Caco-2 (cell line): ENCODE data around the gene OTULIN. TPM values are rescaled to one million over a fixed set of nuclear protein-coding genes. Genes with fewer than 3 reads are reported as not detected.

Source experiments
- BruUV-seq: library from RNA; stranded (reverse); fragments of 400-500 nt; replicated peaks from 2 replicates; lab custom pipeline; 2021; lab: Mats Ljungman, UMichigan
- CTCF ChIA-PET: fragments of 300-600 bp; sonication (Branson Sonifier 250); formaldehyde crosslinking; loops from one replicate; lab custom pipeline; 2022; ENCODE audit warnings: antibody characterized with exemption; lab: Charles Lee
- POLR2A ChIA-PET: fragments of 300-600 bp; sonication (Branson Sonifier 250); formaldehyde crosslinking; loops from one replicate; lab custom pipeline; 2022; ENCODE audit warnings: antibody characterized with exemption; lab: Charles Lee
- DNase-seq, 2 experiments: peaks; one replicate each; pipeline versions ENCODE4 v3.0.0 to v3.0.0-alpha.2; 2020 to 2022
- H3K27me3 ChIP-seq: replicated peaks from 2 replicates; pipeline ENCODE4 v1.6.0; 2011; ENCODE audit warnings: low read length; ENCODE audit not compliant: control insufficient read depth, insufficient read depth
- H3K36me3 ChIP-seq: 2 replicates; pipeline ENCODE4 v1.5.1; 2011; ENCODE audit warnings: low read length; ENCODE audit not compliant: control insufficient read depth, insufficient read depth
- H3K4me1 ChIP-seq: fragments of 250-450 bp; sonication (Bioruptor Pico); 2 replicates; pipeline ENCODE4 v1.5.1; 2020; ENCODE audit warnings: mild to moderate bottlenecking
- H3K4me3 ChIP-seq: 2 replicates; pipeline ENCODE4 v1.5.1; 2011; ENCODE audit warnings: low read depth, mild to moderate bottlenecking, control low read depth, low read length
- H3K9me3 ChIP-seq: fragments of 250-450 bp; sonication (Bioruptor Pico); 2 replicates; pipeline ENCODE4 v1.5.1; 2020; ENCODE audit warnings: mild to moderate bottlenecking, moderate library complexity
- H3K27ac Mint-ChIP-seq: one replicate; pipeline ENCODE4 v1.8.0; 2022; ENCODE audit warnings: mixed read lengths; ENCODE audit not compliant: unreplicated experiment
- H3K27me3 Mint-ChIP-seq: one replicate; pipeline ENCODE4 v1.8.0; 2022; ENCODE audit warnings: mixed read lengths; ENCODE audit not compliant: insufficient read depth, unreplicated experiment
- H3K36me3 Mint-ChIP-seq: one replicate; pipeline ENCODE4 v1.8.0; 2022; ENCODE audit warnings: mild to moderate bottlenecking, mixed read lengths; ENCODE audit not compliant: insufficient read depth, unreplicated experiment
- H3K4me1 Mint-ChIP-seq: one replicate; pipeline ENCODE4 v1.8.0; 2022; ENCODE audit warnings: low read depth, mixed read lengths; ENCODE audit not compliant: unreplicated experiment
- H3K4me3 Mint-ChIP-seq: one replicate; pipeline ENCODE4 v1.8.0; 2022; ENCODE audit warnings: mild to moderate bottlenecking, moderate library complexity, mixed read lengths; ENCODE audit not compliant: unreplicated experiment
- H3K9me3 Mint-ChIP-seq: one replicate; pipeline ENCODE4 v1.8.0; 2022; ENCODE audit warnings: mixed read lengths; ENCODE audit not compliant: unreplicated experiment
- intact Hi-C: fragments of 100-400 bp; cut with micrococcal nuclease; formaldehyde crosslinking; loops from one replicate; pipeline ENCODE4 v1.10.0; 2022; ENCODE audit not compliant: unreplicated experiment
- total RNA-seq: library from RNA; stranded (reverse); gene quantifications from 2 replicates; pipeline ENCODE4 v1.2.3, GENCODE V29; 2022
- TF ChIP-seq, protein P1 (sequence below), 2 experiments: fragments of 200-600 bp in 1 of 2; IDR thresholded peaks; 1 replicate in 1 of 2; 2 replicates in 1 of 2; pipeline versions ENCODE4 v1.5.1 to v1.8.0; 2011 to 2022; ENCODE audit warnings: antibody characterized with exemption in 1 of 2, control low read depth in 1 of 2, inconsistent platforms in 1 of 2, low read depth in 1 of 2, low read length in 1 of 2, mild to moderate bottlenecking in 1 of 2, moderate library complexity in 1 of 2; ENCODE audit not compliant: insufficient read depth in 1 of 2, severe bottlenecking in 1 of 2, unreplicated experiment in 1 of 2

Gene OTULIN
- total RNA-seq, 1 experiment from 2014 or later = 42.6 TPM

DNA sequence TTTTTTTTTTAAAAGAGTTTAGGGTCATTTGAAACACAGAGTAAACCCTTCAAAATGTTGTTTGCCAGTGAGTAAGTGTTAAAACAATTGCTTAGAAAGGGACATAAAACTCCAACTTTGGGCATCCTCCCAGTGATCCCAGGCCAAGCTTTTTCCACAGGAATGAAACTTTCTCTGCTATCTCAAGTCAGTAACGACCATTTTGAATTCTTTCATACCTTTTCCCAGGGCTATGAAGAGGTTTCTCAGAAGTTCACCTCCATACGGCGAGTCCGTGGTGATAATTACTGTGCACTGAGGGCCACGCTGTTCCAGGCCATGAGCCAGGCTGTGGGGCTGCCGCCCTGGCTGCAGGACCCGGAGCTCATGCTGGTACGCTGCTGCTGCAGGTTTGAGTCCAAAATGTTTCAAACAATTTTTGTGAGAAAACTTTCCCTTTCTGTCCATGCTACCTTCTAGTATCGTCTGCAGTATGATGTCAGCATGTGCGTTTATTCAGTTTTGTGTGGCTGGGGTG, 16.8 kb downstream of the OTULIN start:
- Mint-ChIP-seq H3K27me3 (no peaks in the 10 kb centered on the region), H3K4me3 (no peak overlapping the region), H3K4me1 (no peaks in the 10 kb centered on the region), H3K36me3 (peaks cover 60% of the 10 kb centered on the region), H3K9me3 (no peaks in the 10 kb centered on the region), H3K27ac (no peak overlapping the region)
- no peaks in the 10 kb centered on the region for H3K9me3 ChIP-seq
- DNase-seq = no peak
- no peaks in the 10 kb centered on the region for H3K27me3 ChIP-seq
- H3K4me1 ChIP-seq = no peaks in the 10 kb centered on the region
- CTCF ChIA-PET = no interaction called here
- POLR2A ChIA-PET = no interaction called here
- no peak overlapping the region for H3K4me3 ChIP-seq
- H3K36me3 ChIP-seq = peaks cover 3% of the 10 kb centered on the region
- TF ChIP-seq, protein P1, sequence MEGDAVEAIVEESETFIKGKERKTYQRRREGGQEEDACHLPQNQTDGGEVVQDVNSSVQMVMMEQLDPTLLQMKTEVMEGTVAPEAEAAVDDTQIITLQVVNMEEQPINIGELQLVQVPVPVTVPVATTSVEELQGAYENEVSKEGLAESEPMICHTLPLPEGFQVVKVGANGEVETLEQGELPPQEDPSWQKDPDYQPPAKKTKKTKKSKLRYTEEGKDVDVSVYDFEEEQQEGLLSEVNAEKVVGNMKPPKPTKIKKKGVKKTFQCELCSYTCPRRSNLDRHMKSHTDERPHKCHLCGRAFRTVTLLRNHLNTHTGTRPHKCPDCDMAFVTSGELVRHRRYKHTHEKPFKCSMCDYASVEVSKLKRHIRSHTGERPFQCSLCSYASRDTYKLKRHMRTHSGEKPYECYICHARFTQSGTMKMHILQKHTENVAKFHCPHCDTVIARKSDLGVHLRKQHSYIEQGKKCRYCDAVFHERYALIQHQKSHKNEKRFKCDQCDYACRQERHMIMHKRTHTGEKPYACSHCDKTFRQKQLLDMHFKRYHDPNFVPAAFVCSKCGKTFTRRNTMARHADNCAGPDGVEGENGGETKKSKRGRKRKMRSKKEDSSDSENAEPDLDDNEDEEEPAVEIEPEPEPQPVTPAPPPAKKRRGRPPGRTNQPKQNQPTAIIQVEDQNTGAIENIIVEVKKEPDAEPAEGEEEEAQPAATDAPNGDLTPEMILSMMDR (IDR thresholded peaks at IDR 0.05; ENCODE audit: insufficient read depth in 1 of 2, low read depth in 1 of 2, low read length in 1 of 2, severe bottlenecking in 1 of 2, unreplicated experiment in 1 of 2) = no peak
- intact Hi-C loops = no loop called here
- BruUV-seq = no TSS peak

DNA sequence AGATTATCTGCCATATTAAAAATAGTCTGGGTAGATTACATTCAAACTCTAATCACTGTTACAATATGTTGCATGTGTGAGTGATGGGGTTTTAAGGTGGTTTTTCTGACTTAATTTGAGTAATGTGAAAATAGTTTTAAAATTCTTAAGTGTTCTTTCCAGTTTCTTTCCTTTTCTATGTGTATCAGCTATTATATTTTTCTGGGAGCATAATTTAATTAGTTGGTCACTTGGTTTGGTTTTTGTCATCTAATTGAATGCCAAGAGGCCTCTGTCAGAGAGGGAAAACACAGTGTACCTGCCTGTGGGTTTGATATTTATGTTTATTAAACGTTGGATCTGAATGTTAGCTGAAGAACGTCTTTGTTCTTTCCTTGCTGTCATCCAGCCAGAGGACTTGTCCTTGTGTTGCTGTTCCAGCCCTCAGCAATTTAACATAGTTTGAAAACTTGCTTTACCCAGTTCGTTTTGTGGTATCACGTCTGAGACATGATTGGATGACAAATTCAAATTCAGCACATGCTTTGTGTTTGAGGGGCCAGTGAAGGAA, 19.5 kb downstream of the OTULIN start:
- no peak for DNase-seq
- POLR2A ChIA-PET = no interaction called here
- peaks cover 76% of the 10 kb centered on the region for H3K36me3 Mint-ChIP-seq
- H3K9me3 Mint-ChIP-seq = no peaks in the 10 kb centered on the region
- Histone ChIP-seq H3K4me3 (no peak overlapping the region), H3K27me3 (no peaks in the 10 kb centered on the region), H3K4me1 (no peaks in the 10 kb centered on the region), H3K9me3 (no peaks in the 10 kb centered on the region), H3K36me3 (peaks cover 6% of the 10 kb centered on the region)
- no TSS peak for BruUV-seq
- H3K4me1 Mint-ChIP-seq = no peaks in the 10 kb centered on the region
- intact Hi-C loops = loop anchor here (2.0 kb wide), 1 partner anchor 319 kb away; no protein-coding TSS in a partner anchor
- H3K27me3 Mint-ChIP-seq = no peaks in the 10 kb centered on the region
- TF ChIP-seq, protein P1 (IDR thresholded peaks at IDR 0.05; ENCODE audit: insufficient read depth in 1 of 2, low read depth in 1 of 2, low read length in 1 of 2, severe bottlenecking in 1 of 2, unreplicated experiment in 1 of 2) = no peak
- CTCF ChIA-PET = no interaction called here
- H3K4me3 Mint-ChIP-seq = no peak overlapping the region
- H3K27ac Mint-ChIP-seq = no peak overlapping the region

DNA sequence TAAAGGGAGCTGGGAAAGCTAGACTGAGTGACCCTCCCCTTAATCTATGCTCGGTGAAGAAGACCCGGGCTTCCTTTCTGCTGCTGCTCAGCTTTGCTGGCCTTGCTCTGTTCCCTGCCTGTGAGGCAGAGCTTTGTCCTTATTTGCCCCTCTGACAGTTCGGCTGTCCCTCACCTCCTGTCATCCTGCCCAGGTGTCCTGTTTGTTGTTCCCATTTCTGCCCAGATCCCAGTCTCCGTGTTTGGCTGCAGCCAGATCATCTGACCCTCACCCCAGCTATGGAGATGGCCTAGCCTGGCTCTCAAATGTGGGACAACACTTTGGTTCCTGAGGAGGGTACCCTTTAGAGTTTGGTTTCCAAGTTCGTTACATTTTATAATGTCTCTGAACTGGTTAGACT, 20.2 kb downstream of the OTULIN start:
- H3K27me3 Mint-ChIP-seq = no peaks in the 10 kb centered on the region
- Histone ChIP-seq H3K9me3 (no peaks in the 10 kb centered on the region), H3K4me1 (no peaks in the 10 kb centered on the region), H3K27me3 (no peaks in the 10 kb centered on the region), H3K36me3 (peaks cover 6% of the 10 kb centered on the region; the same call in 1 of the 2 replicates), H3K4me3 (no peak overlapping the region)
- POLR2A ChIA-PET = no interaction called here
- no peak overlapping the region for H3K4me3 Mint-ChIP-seq
- BruUV-seq = no TSS peak
- TF ChIP-seq, protein P1 (IDR thresholded peaks at IDR 0.05; ENCODE audit: insufficient read depth in 1 of 2, low read depth in 1 of 2, low read length in 1 of 2, severe bottlenecking in 1 of 2, unreplicated experiment in 1 of 2) = no peak
- no peak overlapping the region for H3K27ac Mint-ChIP-seq
- no peaks in the 10 kb centered on the region for H3K4me1 Mint-ChIP-seq
- intact Hi-C loops = loop anchor here (2.0 kb wide), 1 partner anchor 318 kb away; no protein-coding TSS in a partner anchor
- no peak for DNase-seq
- H3K36me3 Mint-ChIP-seq = peaks cover 84% of the 10 kb centered on the region
- H3K9me3 Mint-ChIP-seq = no peaks in the 10 kb centered on the region
- CTCF ChIA-PET = no interaction called here
